HEK293T (cell line): Measurements from ENCODE around the gene METTL3.
"Not testable (repeated sequence)": the region's sequence is repeated elsewhere in the genome, so short reads cannot be mapped to it uniquely, and the experiment has no call there.

Experiments used
- CTCF ChIA-PET: fragments of 350-600 bp; formaldehyde crosslinking; extraction: SDS; loops from one replicate; lab custom pipeline; 2021; ENCODE audit warnings: antibody characterized with exemption, inconsistent platforms; lab: Yijun Ruan, JAX
- POLR2A ChIA-PET: fragments of 350-600 bp; formaldehyde crosslinking; extraction: SDS; loops from one replicate; lab custom pipeline; 2020; ENCODE audit warnings: antibody characterized with exemption, inconsistent platforms; lab: Yijun Ruan, JAX
- DNase-seq: peaks from one replicate; pipeline ENCODE4 v3.0.0; 2012; ENCODE audit warnings: mixed read lengths; ENCODE audit errors: extremely low spot score
- ARNT ChIP-seq: fragments of 450-650 bp; IDR thresholded peaks from 2 replicates; pipeline ENCODE4 v1.6.1; 2017; ENCODE audit warnings: mild to moderate bottlenecking
- BHLHE40 ChIP-seq: fragments of 450-650 bp; IDR thresholded peaks from 2 replicates; pipeline ENCODE4 v1.6.1; 2016; ENCODE audit warnings: mild to moderate bottlenecking, moderate library complexity, borderline replicate concordance
- CTBP1 ChIP-seq: fragments of 450-650 bp; IDR thresholded peaks from 2 replicates; pipeline ENCODE4 v1.6.1; 2016; ENCODE audit warnings: borderline replicate concordance
- ELF4 ChIP-seq: fragments of 450-650 bp; IDR thresholded peaks from 2 replicates; pipeline ENCODE4 v1.6.1; 2017; ENCODE audit warnings: antibody characterized with exemption
- FOXA1 ChIP-seq: fragments of 450-650 bp; IDR thresholded peaks from 2 replicates; pipeline ENCODE4 v1.6.1; 2016; ENCODE audit warnings: mild to moderate bottlenecking
- FOXK2 ChIP-seq: fragments of 450-650 bp; IDR thresholded peaks from 2 replicates; pipeline ENCODE4 v1.6.1; 2016; ENCODE audit warnings: mild to moderate bottlenecking
- FOXM1 ChIP-seq: fragments of 450-650 bp; IDR thresholded peaks from 2 replicates; pipeline ENCODE4 v1.6.1; 2017; ENCODE audit warnings: mild to moderate bottlenecking, borderline replicate concordance
- HDGF ChIP-seq: fragments of 450-650 bp; IDR thresholded peaks from 2 replicates; pipeline ENCODE4 v1.6.1; 2017; ENCODE audit warnings: antibody characterized with exemption, borderline replicate concordance
- L3MBTL2 ChIP-seq: fragments of 450-650 bp; conservative IDR thresholded peaks from 2 replicates; pipeline ENCODE4 v1.6.1; 2016; ENCODE audit warnings: mild to moderate bottlenecking
- LEF1 ChIP-seq: fragments of 450-650 bp; IDR thresholded peaks from 2 replicates; pipeline ENCODE4 v1.6.1; 2017; ENCODE audit warnings: mild to moderate bottlenecking, borderline replicate concordance
- NFRKB ChIP-seq: fragments of 450-650 bp; IDR thresholded peaks from 2 replicates; pipeline ENCODE4 v1.6.1; 2016; ENCODE audit warnings: mild to moderate bottlenecking, moderate library complexity
- SP1 ChIP-seq: fragments of 450-650 bp; IDR thresholded peaks from 2 replicates; pipeline ENCODE4 v1.6.1; 2017
- SUZ12 ChIP-seq: fragments of 450-650 bp; IDR thresholded peaks from 2 replicates; pipeline ENCODE4 v1.6.1; 2016; ENCODE audit warnings: mild to moderate bottlenecking
- TARDBP ChIP-seq: fragments of 450-650 bp; IDR thresholded peaks from 2 replicates; pipeline ENCODE4 v1.6.1; 2016
- ZNF384 ChIP-seq: fragments of 450-650 bp; IDR thresholded peaks from 2 replicates; pipeline ENCODE4 v1.6.1; 2016
- TF ChIP-seq, protein P1 (sequence below): fragments of 450-650 bp; IDR thresholded peaks from 2 replicates; pipeline ENCODE4 v1.6.1; 2016

The METTL3 gene

DNA sequence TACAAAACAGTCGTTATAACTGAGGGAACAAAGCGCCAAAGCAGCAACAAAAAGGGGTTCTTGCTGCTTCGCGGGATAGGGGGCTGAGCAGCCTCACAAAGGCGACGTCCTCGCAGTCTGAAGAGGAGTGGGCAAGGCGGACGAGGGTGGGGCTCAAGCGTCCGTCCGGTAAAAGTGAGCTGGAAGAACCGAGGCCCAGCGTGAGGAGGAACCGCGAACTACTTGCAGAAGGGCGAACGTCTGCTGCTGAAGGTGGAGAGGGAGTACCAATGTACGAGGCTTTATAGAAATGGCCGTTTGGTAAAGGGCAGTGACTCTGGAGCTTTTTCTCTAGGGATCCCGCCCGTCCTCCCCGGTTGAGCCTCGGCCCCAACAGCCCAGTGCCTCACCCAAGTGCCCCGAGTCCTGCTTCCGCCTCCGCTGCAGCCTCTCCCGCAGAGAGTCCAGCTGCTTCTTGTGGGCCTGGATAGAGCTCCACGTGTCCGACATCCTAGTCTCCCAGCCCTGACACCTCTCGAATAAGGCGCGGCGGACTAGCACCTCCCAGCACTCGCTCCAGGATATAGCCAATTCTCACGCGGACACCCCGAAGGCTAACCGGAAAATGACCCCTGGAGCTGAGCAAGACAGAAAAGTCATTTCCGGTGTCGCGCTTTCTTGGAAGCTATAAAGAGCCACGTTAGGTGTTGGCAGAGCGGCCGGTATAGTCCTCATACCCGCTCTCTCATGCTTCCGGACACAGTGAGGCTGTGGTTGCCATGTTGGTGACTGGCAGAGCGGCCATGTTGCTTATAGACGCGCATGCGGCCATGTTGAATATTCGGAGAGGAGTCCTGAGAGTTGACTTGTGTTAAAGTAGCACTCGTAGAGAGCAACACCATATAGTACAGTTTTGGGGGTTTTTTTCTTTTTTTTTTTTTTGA, at the start of gene METTL3:
METTL3 (minus strand) TSS at position 606 of the 923 bp plus-strand sequence; CDS start at position 489, 117 bp downstream.
- DNase-seq: peak; percentile 91
- ChIA-PET CTCF (interaction anchor here (0.6 to 1.7 kb wide), 5 partner anchors 10 to 47 kb away, joined by 3 to 12 read pairs (median 3); partner anchors contain the start of gene SALL2), POLR2A (interaction anchor here (0.5 to 10.7 kb wide), 25 partner anchors 9 to 1727 kb away, joined by 3 to 257 read pairs (median 5); partner anchors contain the start of genes CHD8, RAB2B, RNF212B and SALL2)
- TF ChIP-seq LEF1 (no peak), L3MBTL2 (peak; percentile 85), ELF4 (peak; percentile 81), FOXK2 (peak; percentile 78), TARDBP (no peak), BHLHE40 (no peak), HDGF (no peak), NFRKB (peak; percentile 93), FOXA1 (no peak)
- TF ChIP-seq, protein P1, sequence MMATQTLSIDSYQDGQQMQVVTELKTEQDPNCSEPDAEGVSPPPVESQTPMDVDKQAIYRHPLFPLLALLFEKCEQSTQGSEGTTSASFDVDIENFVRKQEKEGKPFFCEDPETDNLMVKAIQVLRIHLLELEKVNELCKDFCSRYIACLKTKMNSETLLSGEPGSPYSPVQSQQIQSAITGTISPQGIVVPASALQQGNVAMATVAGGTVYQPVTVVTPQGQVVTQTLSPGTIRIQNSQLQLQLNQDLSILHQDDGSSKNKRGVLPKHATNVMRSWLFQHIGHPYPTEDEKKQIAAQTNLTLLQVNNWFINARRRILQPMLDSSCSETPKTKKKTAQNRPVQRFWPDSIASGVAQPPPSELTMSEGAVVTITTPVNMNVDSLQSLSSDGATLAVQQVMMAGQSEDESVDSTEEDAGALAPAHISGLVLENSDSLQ: peak; percentile 20; the same call in 1 of the 2 replicates

GRCh38 chr14:21558703-21559170, 47.6 kb upstream of the METTL3 start:
- DNase-seq: no peak
- ChIA-PET CTCF (interaction anchor here (0.6 to 1.2 kb wide), 2 partner anchors 9 to 60 kb away, joined by 4 to 7 read pairs; no protein-coding TSS in a partner anchor), POLR2A (interaction anchor here (0.8 kb wide), 1 partner anchor 60 kb away, joined by 3 read pairs; no protein-coding TSS in a partner anchor)
- TF ChIP-seq SUZ12 (no peak), ZNF384 (no peak), CTBP1 (0 out of 2 replicates have a peak, but pooled peaks have one; percentile 36), ELF4 (no peak)

- CTCF ChIA-PET: interaction anchor here (0.6 to 2.9 kb wide), 8 partner anchors 19 to 99 kb away, joined by 3 to 35 read pairs (median 3); partner anchors contain the start of gene METTL3
- peak; percentile 54 for DNase-seq
- TF ChIP-seq SUZ12 (no peak), CTBP1 (no peak), LEF1 (no peak), ZNF384 (no peak), NFRKB (no peak), SP1 (no peak), L3MBTL2 (no peak), TARDBP (no peak)
- POLR2A ChIA-PET: interaction anchor here (1.4 to 1.9 kb wide), 2 partner anchors 31 to 46 kb away, joined by 8 to 15 read pairs; partner anchors contain the start of genes METTL3 and SALL2
Observed at GRCh38 chr14:21557084-21557901, 46.2 kb upstream of the METTL3 start.

DNA sequence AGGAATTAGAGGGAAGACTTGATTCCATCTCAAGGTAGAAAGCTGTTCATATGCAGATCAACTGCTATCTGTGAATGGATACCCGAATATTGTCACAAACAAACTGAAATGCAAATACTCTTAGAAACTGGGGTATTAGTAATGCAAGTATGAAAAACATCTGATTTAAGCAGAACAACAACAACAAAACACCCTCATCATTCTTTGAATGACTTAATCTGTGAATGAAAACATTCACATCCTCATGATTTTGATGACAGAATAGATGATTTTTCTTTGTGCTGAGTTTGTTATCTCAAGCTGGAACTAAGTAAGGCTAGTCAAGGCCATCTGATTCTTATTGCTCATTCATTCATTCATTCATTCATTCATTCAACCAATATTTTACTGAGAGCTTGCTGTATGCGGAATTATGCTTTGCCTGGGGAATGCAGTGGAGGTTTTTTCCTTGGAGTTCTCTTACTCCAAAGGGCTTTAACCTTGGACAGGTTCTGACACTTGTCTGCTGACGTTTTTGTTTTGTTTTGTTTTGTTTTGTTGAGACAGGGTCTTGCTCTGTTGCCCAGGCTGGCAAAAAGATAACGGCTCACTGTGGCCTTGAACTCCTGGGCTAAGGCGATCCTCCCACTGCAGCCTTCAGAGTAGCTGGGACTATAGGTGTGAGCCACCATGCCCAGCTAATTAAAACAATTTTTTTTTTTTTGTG, 45.4 kb upstream of the METTL3 start:
- ChIA-PET POLR2A (interaction anchor here (0.7 to 1.9 kb wide), 4 partner anchors 30 to 101 kb away, joined by 3 to 15 read pairs (median 6); partner anchors contain the start of genes CHD8, METTL3 and SALL2), CTCF (interaction anchor here (0.6 to 2.9 kb wide), 8 partner anchors 18 to 99 kb away, joined by 3 to 35 read pairs (median 3); partner anchors contain the start of gene METTL3)
- TF ChIP-seq, protein P1: no peak
- TF ChIP-seq L3MBTL2: no peak
- no peak for TF ChIP-seq HDGF
- TF ChIP-seq SP1: no peak
- TF ChIP-seq ARNT: no peak
- no peak for TF ChIP-seq FOXK2
- no peak for TF ChIP-seq ELF4
- no peak for TF ChIP-seq ZNF384
- TF ChIP-seq LEF1: no peak
- no peak for TF ChIP-seq FOXM1
- no peak for TF ChIP-seq CTBP1
- TF ChIP-seq TARDBP: no peak
- TF ChIP-seq BHLHE40: no peak
- TF ChIP-seq SUZ12: no peak
- no peak for TF ChIP-seq FOXA1
- no peak for TF ChIP-seq NFRKB
- DNase-seq: no peak

DNA sequence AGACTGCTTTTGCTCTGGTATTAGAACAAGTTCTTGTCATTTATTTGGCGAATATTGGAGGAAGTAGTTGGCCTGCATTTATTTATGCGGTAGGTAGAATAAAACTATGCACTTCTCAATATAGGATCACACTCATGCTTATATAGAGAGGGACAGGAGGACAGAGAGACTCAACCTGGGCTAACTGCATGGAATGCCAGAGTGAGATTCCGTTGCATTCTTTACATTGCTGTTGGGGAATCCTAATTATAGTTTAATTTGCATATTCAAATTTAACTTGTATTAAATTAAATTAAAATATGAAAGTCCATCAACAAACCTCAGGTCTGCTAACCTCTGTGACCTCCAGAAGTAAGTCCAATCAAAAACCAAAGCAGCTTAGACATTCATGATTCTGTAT, 42.1 kb upstream of the METTL3 start:
- ChIA-PET CTCF (interaction anchor here (1.7 kb wide), 1 partner anchor 55 kb away, joined by 6 read pairs; no protein-coding TSS in a partner anchor), POLR2A (no interaction called here)
- TF ChIP-seq LEF1 (no peak), L3MBTL2 (no peak), CTBP1 (no peak)
- DNase-seq: no peak

DNA sequence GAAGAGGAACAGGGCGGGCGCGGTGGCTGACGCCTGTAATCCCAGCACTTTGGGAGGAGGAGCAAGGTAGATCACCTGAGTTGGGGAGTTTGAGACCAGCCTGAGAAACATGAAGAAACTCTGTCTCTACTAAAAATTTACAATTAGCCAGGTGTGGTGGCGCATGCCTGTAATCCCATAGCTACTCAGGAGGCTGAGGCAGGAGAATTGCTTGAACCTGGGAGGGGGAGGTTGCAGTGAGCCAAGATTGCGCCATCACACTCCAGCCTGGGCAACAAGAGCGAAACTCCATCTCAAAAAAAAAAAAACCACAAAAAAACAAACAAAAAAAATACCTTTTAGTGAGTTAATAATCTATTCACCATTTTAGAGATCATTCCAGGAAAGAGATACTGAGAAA, 33.4 kb upstream of the METTL3 start:
- DNase-seq, CTCF ChIA-PET, POLR2A ChIA-PET: not testable (repeated sequence)
